Activated naive CD8-positive, alpha-beta T cell (primary cell): ENCODE results near the gene HIRA.
"Not testable (repeated sequence)": the region's sequence is repeated elsewhere in the genome, so short reads cannot be mapped to it uniquely, and the experiment has no call there.

Experiments used
- H3K27ac Mint-ChIP-seq: one replicate; pipeline ENCODE4 v1.8.0; 2021; ENCODE audit warnings: mixed read lengths
- H3K27me3 Mint-ChIP-seq: one replicate; pipeline ENCODE4 v1.8.0; 2021; ENCODE audit warnings: mixed read lengths
- H3K36me3 Mint-ChIP-seq: one replicate; pipeline ENCODE4 v1.8.0; 2021; ENCODE audit warnings: mixed read lengths
- H3K4me1 Mint-ChIP-seq: one replicate; pipeline ENCODE4 v1.8.0; 2021; ENCODE audit warnings: low read depth, mixed read lengths
- H3K4me3 Mint-ChIP-seq: one replicate; pipeline ENCODE4 v1.8.0; 2021; ENCODE audit warnings: mild to moderate bottlenecking, mixed read lengths
- H3K9me3 Mint-ChIP-seq: one replicate; pipeline ENCODE4 v1.8.0; 2021; ENCODE audit warnings: low read depth, mixed read lengths

HIRA gene

DNA sequence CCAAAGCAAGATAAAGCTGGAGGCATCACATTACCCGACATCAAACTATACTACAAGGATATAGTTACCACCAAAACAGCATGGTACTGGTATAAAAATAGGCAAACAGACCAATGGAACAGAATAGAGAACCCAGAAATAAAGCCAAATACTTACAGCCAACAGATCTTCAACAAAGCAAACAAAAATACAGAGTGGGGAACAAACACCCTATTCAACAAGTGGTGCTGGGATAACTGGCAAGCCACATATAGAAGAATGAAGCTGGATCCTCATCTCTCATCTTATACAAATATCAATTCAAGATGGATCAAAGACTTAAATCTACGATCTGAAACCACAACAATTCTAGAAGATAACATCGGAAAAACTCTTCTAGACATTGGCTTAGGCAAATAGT is 90.0 kb downstream of the HIRA start:
- H3K4me1 Mint-ChIP-seq: no peaks in the 10 kb centered on the region
- no peaks in the 10 kb centered on the region for H3K27me3 Mint-ChIP-seq
- H3K27ac Mint-ChIP-seq: no peak overlapping the region
- H3K9me3 Mint-ChIP-seq: peaks cover 20% of the 10 kb centered on the region
- H3K36me3 Mint-ChIP-seq: peaks cover 58% of the 10 kb centered on the region
- no peak overlapping the region for H3K4me3 Mint-ChIP-seq

DNA sequence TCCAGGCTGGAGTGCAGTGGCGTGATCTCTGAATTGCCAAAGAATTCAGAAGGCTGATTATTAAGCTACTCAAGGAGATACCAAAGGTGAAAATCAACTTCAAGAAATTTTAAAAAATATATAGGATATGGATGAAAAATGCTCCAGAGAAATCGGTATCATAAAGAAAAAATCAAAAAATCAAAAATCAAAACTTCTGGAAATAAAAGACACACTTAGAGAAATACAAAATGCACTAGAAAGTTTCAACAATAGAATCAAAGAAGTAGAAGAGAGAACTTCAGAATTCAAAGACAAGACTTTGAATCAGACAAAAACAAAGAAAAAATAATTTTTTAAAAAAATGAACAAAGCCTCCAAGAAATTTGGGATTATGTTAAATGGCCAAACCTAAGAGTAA is 94.4 kb downstream of the HIRA start:
- H3K4me3 Mint-ChIP-seq: no peak overlapping the region
- no peaks in the 10 kb centered on the region for H3K27me3 Mint-ChIP-seq
- no peaks in the 10 kb centered on the region for H3K4me1 Mint-ChIP-seq
- H3K27ac Mint-ChIP-seq: no peak overlapping the region
- H3K9me3 Mint-ChIP-seq: peaks cover 27% of the 10 kb centered on the region
- H3K36me3 Mint-ChIP-seq: peaks cover 64% of the 10 kb centered on the region

DNA sequence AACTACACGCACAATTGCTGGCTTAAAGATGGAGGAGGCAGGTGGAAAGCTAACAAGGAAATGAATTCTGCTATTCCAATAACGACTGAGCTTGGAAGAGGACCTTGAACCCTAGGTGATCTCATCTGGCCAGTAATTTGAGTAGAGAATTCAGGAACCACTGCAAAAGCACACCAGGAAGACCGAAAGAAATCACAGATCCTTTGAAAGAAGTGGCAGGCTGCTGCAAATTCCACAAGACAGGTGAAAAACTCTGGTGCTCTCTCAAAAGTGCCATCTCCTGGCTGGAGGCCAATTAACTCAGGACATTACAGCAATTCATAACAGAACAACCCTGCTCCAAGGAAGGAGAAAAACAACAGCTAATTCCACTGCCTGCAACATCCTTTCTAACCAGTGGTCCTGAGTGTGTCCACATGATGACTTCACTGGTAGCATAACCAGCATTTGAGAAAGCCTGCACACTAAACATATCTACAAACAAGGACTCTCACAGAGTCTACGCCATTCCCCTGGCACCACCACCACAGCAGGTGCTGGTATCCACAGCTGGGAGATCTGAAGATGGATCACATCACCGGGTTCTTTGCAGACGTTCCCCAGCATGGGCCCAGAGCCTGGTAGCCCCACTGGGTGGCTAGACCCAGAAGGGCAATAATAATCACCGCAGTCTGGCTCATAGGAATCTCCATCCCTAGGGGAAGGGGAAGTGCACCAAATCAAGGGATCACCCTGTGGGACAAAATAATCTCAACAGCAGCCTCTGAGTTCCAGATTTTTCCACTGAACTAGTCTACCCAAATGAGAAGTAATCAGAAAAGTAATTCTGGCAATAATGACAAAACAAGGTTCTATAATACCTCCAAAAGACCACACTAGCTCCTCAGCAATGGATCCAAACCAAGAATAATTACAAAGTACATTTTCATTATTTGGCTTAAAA is 95.1 kb downstream of the HIRA start:
- Mint-ChIP-seq H3K4me1 (no peaks in the 10 kb centered on the region), H3K27ac (no peak overlapping the region), H3K36me3 (peaks cover 63% of the 10 kb centered on the region), H3K9me3 (peaks cover 27% of the 10 kb centered on the region), H3K4me3 (no peak overlapping the region), H3K27me3 (no peaks in the 10 kb centered on the region)

DNA sequence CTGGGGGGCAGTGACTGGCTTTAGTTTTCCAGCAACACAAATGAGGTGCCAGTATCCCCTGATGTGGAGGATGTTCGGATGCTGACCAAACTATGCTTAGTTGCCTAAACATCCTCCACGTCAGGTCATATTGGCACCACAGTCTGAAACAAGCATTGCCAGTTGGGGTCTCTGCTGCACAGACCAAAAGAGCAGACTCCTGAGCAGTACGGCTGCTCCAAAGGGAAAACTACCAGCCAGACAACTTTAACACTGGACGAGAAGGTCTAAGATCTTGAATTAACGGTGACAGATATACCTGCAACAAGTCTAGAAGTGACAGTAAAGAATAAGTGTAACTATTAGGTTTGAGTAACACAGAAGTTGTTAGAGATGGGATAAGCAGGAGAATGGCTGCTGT is 99.6 kb downstream of the HIRA start:
- Mint-ChIP-seq H3K9me3 (peaks cover 10% of the 10 kb centered on the region), H3K4me1 (no peaks in the 10 kb centered on the region), H3K27me3 (no peaks in the 10 kb centered on the region), H3K4me3 (no peak overlapping the region), H3K27ac (no peak overlapping the region), H3K36me3 (peaks cover 55% of the 10 kb centered on the region)

DNA sequence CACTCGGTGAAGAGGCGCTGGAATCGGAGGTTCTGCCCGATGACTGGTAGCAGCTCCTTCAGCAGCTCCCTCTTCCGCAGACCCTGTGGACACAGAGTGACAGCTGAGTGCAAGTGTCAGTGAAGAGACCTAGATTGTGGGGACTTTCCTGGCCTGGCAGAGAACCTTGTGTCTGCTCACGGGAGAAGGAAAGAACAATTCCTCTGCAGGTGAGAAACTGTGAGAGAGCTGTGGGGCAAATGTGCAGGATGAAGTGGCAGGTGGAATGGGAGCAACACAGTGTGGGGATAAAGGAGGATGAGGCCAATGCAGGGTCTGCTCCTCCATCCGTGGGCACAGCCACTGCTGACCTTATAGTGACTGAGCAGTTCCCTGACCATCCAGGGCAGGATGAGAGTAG is 100.1 kb downstream of the HIRA start:
- peaks cover 10% of the 10 kb centered on the region for H3K9me3 Mint-ChIP-seq
- no peak overlapping the region for H3K4me3 Mint-ChIP-seq
- no peaks in the 10 kb centered on the region for H3K27me3 Mint-ChIP-seq
- peaks cover 51% of the 10 kb centered on the region for H3K36me3 Mint-ChIP-seq
- no peak overlapping the region for H3K27ac Mint-ChIP-seq
- no peaks in the 10 kb centered on the region for H3K4me1 Mint-ChIP-seq

DNA sequence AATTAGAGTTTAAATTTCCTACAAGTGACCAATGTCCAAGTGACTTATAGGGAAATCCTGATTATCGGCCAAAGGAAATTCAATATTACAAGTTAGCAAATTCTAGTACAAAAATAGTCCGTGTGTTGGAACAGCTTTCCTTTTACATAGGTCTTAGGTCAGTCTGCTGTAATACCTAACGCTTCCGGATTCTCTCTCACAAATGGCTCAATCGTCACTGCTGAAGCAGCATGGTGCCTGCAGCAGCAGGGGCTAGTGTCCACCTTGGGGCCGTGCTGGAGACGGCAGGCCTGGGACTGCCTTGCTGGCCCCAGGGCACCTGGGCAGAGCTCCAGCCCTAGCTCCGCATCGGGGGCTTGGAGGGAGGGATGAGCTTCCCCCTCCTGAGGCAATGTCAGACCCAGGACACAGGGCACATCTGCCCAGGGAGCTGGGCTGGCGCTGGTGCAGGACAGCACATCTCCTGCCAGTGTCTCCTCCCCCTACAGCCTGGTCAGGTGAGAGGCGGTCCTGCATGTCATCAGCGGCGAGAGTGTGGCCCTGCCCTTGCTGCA is 100.6 kb downstream of the HIRA start:
- Mint-ChIP-seq H3K4me3 (no peak overlapping the region), H3K27ac (no peak overlapping the region), H3K27me3 (no peaks in the 10 kb centered on the region), H3K4me1 (no peaks in the 10 kb centered on the region), H3K36me3 (peaks cover 51% of the 10 kb centered on the region), H3K9me3 (peaks cover 11% of the 10 kb centered on the region)

DNA sequence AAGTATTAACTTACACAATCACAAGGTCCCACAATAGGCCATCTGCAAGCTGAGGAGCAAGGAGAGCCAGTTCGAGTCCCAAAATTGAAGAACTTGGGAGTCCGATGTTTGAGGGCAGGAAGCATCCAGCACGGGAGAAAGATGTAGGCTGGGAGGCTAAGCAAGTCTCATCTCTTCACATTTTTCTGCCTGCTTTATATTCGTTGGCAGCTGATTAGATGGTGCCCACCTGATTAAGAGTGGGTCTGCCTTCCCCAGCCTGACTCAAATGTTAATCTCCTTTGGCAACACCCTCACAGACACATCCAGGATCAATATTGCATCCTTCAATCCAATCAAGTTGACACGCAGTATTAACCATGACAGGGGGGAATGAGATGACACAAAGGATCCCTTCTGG is 101.3 kb downstream of the HIRA start:
- not testable (repeated sequence) for H3K4me3 Mint-ChIP-seq, H3K27me3 Mint-ChIP-seq, H3K9me3 Mint-ChIP-seq, H3K4me1 Mint-ChIP-seq, H3K27ac Mint-ChIP-seq
- peaks cover 45% of the 10 kb centered on the region for H3K36me3 Mint-ChIP-seq

DNA sequence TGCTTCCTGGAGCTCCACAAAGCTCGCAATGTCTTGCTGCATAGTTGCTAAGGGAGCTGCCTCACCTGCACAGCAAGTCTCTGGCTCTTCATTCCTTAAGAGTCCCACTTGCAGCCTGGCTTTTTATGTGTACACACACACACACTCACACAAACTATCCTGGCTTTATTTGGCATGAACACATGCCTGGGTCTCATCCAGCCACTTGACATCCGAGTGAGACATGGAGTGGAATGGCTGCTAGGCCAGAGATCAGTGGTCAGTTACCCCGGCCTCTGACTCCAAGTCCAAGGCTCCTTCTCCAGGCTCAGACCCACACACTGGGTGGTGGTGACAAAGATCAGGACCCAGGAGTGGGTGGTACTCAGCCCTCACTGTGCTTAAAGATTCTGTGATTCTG is 102.1 kb downstream of the HIRA start:
- Mint-ChIP-seq H3K27me3 (no peaks in the 10 kb centered on the region), H3K36me3 (peaks cover 42% of the 10 kb centered on the region), H3K4me1 (no peaks in the 10 kb centered on the region), H3K9me3 (peaks cover 6% of the 10 kb centered on the region), H3K27ac (no peak overlapping the region), H3K4me3 (no peak overlapping the region)

DNA sequence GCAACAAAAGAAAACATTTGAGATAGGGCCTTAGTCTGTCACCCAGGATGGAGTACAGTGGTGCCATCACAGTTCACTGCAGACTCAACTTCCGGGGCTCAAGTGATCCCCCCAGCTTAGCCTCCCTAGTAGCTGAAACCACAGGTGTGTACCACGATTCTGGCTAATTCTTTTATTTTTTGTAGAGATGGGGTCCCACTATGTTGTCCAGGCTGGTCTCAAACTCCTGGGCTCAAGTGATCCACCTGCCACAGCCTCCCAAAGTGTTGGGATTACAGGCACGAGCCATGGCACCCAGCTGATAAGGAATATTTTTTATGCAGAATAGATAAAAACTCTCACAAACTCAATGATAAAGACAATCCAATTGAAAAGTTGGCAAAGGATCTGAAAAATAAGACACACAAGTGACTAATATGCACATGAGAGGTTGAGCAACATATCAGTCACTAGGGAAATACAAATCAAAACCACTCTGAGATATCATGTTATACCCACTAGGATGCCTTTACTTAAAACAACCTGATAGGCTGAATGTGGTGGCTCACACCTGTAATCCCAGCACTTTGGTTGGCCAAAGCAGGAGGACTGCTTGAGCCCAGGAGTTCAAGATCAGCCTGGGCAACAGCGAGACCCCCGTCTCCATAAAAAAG is 106.1 kb downstream of the HIRA start:
- Mint-ChIP-seq H3K4me3 (no peak overlapping the region), H3K27me3 (no peaks in the 10 kb centered on the region), H3K36me3 (peaks cover 23% of the 10 kb centered on the region), H3K27ac (no peak overlapping the region), H3K9me3 (peaks cover 3% of the 10 kb centered on the region), H3K4me1 (no peaks in the 10 kb centered on the region)

DNA sequence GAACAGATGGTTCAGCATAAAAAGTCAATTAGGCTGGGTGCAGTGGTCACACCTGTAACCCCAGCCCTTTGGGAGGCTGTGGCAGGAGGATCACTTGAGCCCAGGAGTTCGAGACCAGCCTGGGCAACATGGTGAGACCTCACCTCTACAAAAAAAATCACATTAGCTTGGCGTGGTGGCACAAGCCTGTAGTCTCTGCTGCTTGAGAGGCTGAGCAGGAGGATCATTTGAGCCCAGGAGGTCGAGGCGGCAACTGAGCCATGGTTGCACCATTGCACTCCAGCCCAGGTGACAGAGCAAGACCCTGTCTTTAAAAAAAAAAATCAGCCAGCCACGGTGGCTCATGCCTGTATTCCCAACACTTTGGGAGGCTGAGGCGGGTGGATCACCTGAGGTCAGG is 108.1 kb downstream of the HIRA start:
- not testable (repeated sequence) for H3K9me3 Mint-ChIP-seq, H3K27me3 Mint-ChIP-seq, H3K4me3 Mint-ChIP-seq, H3K4me1 Mint-ChIP-seq, H3K27ac Mint-ChIP-seq
- H3K36me3 Mint-ChIP-seq: peaks cover 16% of the 10 kb centered on the region

DNA sequence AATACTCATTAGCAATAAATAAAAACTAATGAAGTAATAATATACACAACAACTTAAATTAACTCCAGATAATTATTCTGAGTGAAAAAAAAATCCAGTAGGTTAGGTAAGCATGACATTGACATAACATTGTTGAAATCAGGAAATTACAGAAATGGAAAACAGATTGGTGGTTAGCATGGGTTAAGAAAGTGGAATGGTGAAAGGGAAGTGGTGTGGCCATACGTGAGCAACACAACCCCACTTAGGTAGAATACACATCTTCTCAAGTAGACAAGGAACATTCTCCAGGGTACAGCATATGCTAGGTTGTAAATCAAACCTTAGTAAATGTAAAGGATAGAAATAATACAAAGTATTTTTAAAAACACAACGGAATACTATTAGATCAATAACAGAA is 109.8 kb downstream of the HIRA start:
- Mint-ChIP-seq H3K27ac (no peak overlapping the region), H3K4me3 (no peak overlapping the region), H3K27me3 (no peaks in the 10 kb centered on the region), H3K9me3 (peaks cover 3% of the 10 kb centered on the region), H3K36me3 (peaks cover 14% of the 10 kb centered on the region), H3K4me1 (no peaks in the 10 kb centered on the region)

DNA sequence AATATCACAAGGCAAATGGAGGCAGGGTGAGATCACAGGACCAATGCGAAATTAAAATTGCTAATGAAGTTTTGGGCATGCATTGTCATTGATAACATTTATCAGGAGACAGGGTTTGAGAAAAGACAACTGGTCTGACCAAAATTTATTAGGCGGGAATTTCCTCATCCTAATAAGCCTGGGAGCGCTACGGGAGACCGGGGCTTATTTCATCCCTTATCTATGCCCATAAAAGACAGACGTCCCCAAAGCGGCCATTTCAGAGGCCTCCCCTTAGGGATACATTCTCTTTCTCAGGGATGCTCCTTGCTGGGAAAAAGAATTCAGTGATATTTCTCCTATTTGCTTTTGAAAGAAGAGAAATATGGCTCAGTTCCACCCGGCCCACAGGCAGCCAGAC is 111.4 kb downstream of the HIRA start:
- H3K4me1 Mint-ChIP-seq, H3K9me3 Mint-ChIP-seq, H3K27me3 Mint-ChIP-seq, H3K4me3 Mint-ChIP-seq, H3K27ac Mint-ChIP-seq: not testable (repeated sequence)
- H3K36me3 Mint-ChIP-seq: peaks cover 13% of the 10 kb centered on the region

DNA sequence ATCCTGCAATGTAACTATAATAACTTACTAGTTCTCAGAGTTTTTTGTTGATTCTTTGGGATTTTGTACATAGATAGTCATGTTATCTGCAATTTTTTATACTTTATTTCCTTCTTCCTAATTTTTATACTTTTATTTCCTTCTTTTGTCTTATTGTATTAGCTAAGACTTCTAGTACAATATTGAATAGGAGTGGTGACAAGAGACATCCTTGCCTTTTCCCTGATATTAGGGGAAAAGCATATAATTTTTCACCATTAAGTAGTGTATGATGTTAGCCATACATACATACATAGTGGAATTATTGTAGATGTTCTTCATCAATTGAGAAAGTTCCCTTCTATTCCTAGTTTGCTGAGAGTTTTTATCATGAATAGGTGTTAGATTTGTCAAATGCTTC is 112.3 kb downstream of the HIRA start:
- H3K36me3 Mint-ChIP-seq: peaks cover 14% of the 10 kb centered on the region
- peaks cover under 1% of the 10 kb centered on the region for H3K27me3 Mint-ChIP-seq
- peaks cover 2% of the 10 kb centered on the region for H3K9me3 Mint-ChIP-seq

DNA sequence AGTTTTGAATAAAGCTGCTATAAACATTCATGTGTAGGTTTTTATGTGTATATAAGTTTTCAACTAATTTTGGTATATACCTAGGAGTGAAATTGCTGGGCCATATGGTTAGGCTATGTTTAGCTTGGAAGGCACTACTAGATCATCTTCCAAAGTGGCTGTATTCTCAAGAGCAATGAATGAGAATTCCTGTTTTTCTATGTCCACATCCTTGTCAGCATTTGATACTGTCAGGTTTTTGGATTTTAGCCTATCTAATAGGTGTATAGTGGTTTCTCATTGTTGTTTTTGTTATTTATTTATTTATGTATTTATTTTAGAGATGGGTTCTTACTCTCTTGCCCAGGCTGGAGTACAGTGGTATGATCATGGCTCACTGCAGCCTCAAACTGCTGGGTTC is 113.7 kb downstream of the HIRA start:
- Mint-ChIP-seq H3K4me3 (no peak overlapping the region), H3K27me3 (peaks cover 1% of the 10 kb centered on the region), H3K27ac (no peak overlapping the region), H3K9me3 (peaks cover 5% of the 10 kb centered on the region), H3K36me3 (peaks cover 16% of the 10 kb centered on the region), H3K4me1 (no peaks in the 10 kb centered on the region)

More for the DNA sequence above, 112.3 kb downstream of the HIRA start:
- no peak overlapping the region for H3K27ac Mint-ChIP-seq
- H3K4me3 Mint-ChIP-seq: no peak overlapping the region
- H3K4me1 Mint-ChIP-seq: no peaks in the 10 kb centered on the region

DNA sequence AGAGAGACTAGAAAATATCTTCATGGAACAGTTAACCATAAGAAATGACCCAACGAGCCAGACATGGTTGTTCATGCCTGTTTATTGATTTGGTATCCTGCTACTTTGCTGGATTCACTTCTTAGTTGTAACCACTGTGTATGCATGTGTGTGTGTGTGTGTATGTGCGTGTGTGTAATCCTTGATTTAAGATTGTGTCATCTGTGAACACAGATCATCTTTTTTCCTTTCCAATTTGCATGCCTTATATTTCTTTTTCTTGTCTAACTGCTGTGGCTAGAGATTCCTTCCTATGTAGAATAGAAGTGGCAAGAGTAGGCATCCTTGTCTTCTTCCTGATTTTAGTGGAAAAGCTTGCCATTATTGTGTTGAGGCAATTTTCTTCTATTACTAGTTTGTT is 123.7 kb downstream of the HIRA start:
- no peak overlapping the region for H3K27ac Mint-ChIP-seq
- no peaks in the 10 kb centered on the region for H3K9me3 Mint-ChIP-seq
- H3K4me3 Mint-ChIP-seq: no peak overlapping the region
- no peaks in the 10 kb centered on the region for H3K27me3 Mint-ChIP-seq
- no peaks in the 10 kb centered on the region for H3K4me1 Mint-ChIP-seq
- no peaks in the 10 kb centered on the region for H3K36me3 Mint-ChIP-seq
